ENCODE results near the gene RNF19B. TPM values are rescaled to one million over a fixed set of nuclear protein-coding genes. Genes with fewer than 3 reads are reported as not detected.

RNF19B gene
- total and polyA plus RNA-seq, 2 donors from 2014 or later: 17.3 to 30.8 TPM

DNA sequence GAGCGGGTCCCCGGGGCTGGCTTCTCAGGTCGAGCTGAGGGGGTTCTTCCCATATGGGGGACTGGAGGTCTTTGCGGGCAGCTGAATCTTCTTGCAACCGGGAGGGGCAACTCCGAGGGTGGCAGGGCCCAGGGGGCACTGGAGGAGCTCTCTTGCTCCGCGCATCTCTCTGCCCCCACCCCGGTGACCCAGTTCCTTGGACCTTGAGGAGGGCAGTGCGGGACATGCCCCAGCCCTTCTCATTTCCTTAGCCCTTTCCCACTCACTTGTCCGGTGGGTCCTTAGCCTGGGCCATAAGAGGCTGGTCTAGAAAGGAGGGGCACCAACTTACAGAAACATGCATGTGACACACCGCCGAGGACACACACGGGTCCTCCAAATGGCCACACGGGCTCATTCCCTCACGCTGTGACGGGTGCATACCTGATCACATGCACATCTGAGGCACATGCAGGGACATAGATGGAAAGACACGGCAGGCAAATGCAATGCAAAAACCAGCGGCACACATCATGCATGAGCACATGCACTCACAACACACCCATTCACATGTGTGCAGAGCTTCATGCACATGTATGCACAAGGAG is 77.7 kb downstream of the RNF19B start:
- no peak overlapping the region for H3K4me3 ChIP-seq (ENCODE audit: low read length in 3 of 3)
- intact Hi-C loops (cut with DNase I): no loop called here
- H3K27ac ChIP-seq (ENCODE audit: low read depth in 2 of 2, low read length in 2 of 2): no peak overlapping the region
- H3K36me3 ChIP-seq (ENCODE audit: control insufficient read depth in 2 of 3, insufficient read depth in 3 of 3, low read length in 3 of 3): no peaks in the 10 kb centered on the region
- H3K9ac ChIP-seq (ENCODE audit: low read length in 3 of 3): no peak overlapping the region
- TF ChIP-seq, protein P1, sequence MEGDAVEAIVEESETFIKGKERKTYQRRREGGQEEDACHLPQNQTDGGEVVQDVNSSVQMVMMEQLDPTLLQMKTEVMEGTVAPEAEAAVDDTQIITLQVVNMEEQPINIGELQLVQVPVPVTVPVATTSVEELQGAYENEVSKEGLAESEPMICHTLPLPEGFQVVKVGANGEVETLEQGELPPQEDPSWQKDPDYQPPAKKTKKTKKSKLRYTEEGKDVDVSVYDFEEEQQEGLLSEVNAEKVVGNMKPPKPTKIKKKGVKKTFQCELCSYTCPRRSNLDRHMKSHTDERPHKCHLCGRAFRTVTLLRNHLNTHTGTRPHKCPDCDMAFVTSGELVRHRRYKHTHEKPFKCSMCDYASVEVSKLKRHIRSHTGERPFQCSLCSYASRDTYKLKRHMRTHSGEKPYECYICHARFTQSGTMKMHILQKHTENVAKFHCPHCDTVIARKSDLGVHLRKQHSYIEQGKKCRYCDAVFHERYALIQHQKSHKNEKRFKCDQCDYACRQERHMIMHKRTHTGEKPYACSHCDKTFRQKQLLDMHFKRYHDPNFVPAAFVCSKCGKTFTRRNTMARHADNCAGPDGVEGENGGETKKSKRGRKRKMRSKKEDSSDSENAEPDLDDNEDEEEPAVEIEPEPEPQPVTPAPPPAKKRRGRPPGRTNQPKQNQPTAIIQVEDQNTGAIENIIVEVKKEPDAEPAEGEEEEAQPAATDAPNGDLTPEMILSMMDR (IDR thresholded peaks at IDR 0.05; ENCODE audit: borderline replicate concordance, extremely low read depth, insufficient read depth): no peak
- FAIRE-seq: no peak
- H3K4me1 ChIP-seq (ENCODE audit: control insufficient read depth in 2 of 3, insufficient read depth in 2 of 3, low read depth in 1 of 3, low read length in 3 of 3): no peaks in the 10 kb centered on the region
- H3K27me3 ChIP-seq (ENCODE audit: control insufficient read depth, insufficient read depth, low read length): peaks cover 7% of the 10 kb centered on the region
- no peaks in the 10 kb centered on the region for H3K9me3 ChIP-seq (ENCODE audit: control insufficient read depth in 2 of 3, insufficient read depth in 1 of 3, low read length in 3 of 3)
- no peak for DNase-seq

Other genes starting within 250 kb of the RNF19B start
- gene YARS1, start 147.5 kb downstream of the RNF19B start, total RNA-seq: 86.1 TPM
- gene YARS1, start 147.5 kb downstream of the RNF19B start, polyA plus RNA-seq (ENCODE audit: insufficient read depth, low read depth, low replicate concordance): 24.8 TPM
- 40.1 TPM for gene S100PBP, start 147.2 kb downstream of the RNF19B start, total RNA-seq
- gene S100PBP, start 147.2 kb downstream of the RNF19B start, polyA plus RNA-seq (ENCODE audit: insufficient read depth, low read depth, low replicate concordance): 14.3 TPM
- 0.35 TPM for gene FNDC5, start 93.9 kb downstream of the RNF19B start, total RNA-seq
- gene FNDC5, start 93.9 kb downstream of the RNF19B start, polyA plus RNA-seq (ENCODE audit: insufficient read depth, low read depth, low replicate concordance): 4.2 TPM
- 0.28 TPM for gene HPCA, start 78.3 kb downstream of the RNF19B start, total RNA-seq
- 1.2 TPM for gene HPCA, start 78.3 kb downstream of the RNF19B start, polyA plus RNA-seq (ENCODE audit: insufficient read depth, low read depth, low replicate concordance)
- 45.9 TPM for gene TMEM54, start 63.4 kb downstream of the RNF19B start, total RNA-seq
- gene TMEM54, start 63.4 kb downstream of the RNF19B start, polyA plus RNA-seq (ENCODE audit: insufficient read depth, low read depth, low replicate concordance): 55.2 TPM
- gene AK2, start 72.1 kb upstream of the RNF19B start, total RNA-seq: 172 TPM
- gene AK2, start 72.1 kb upstream of the RNF19B start, polyA plus RNA-seq (ENCODE audit: insufficient read depth, low read depth, low replicate concordance): 334 TPM
- 4.9 TPM for gene AZIN2, start 116.3 kb upstream of the RNF19B start, total RNA-seq
- 7.5 TPM for gene AZIN2, start 116.3 kb upstream of the RNF19B start, polyA plus RNA-seq (ENCODE audit: insufficient read depth, low read depth, low replicate concordance)
- 6.2 TPM for gene TRIM62, start 217.2 kb upstream of the RNF19B start, total RNA-seq
- 3.2 TPM for gene TRIM62, start 217.2 kb upstream of the RNF19B start, polyA plus RNA-seq (ENCODE audit: insufficient read depth, low read depth, low replicate concordance)